Measurements from ENCODE around the gene M6PR.

The M6PR gene

GRCh38 chr12:8949342-8950220 lies at the start of gene M6PR:
TSS of gene M6PR (minus strand) at chr12:8949645. CDS start at chr12:8946404, 3,241 bp downstream.
- DNase-seq (ENCODE audit: low read depth, low spot score) = peak; percentile 72

GRCh38 chr12:8996682-8997405 lies 47.4 kb upstream of the M6PR start:
- DNase-seq (ENCODE audit: low read depth, low spot score) = peak; percentile 26
- H3K27ac ChIP-seq = no peak overlapping the region

More at GRCh38 chr12:8949342-8950220, at the start of gene M6PR:
- H3K27ac ChIP-seq = peak within 1 kb of the TSS; percentile 89

GRCh38 chr12:8995021-8995775 lies 45.8 kb upstream of the M6PR start:
- DNase-seq (ENCODE audit: low read depth, low spot score) = no peak
- H3K27ac ChIP-seq = no peak overlapping the region

- H3K27ac ChIP-seq = no peak overlapping the region
- DNase-seq (ENCODE audit: low read depth, low spot score) = no peak
These were observed 44.4 kb upstream of the M6PR start for GRCh38 chr12:8993827-8994226.

- H3K27ac ChIP-seq = no peak overlapping the region
- DNase-seq (ENCODE audit: low read depth, low spot score) = no peak
These were observed 42.2 kb upstream of the M6PR start for GRCh38 chr12:8991371-8992345.

GRCh38 chr12:8989413-8989812 lies 40.0 kb upstream of the M6PR start, which contains the start of gene KLRG1:
TSS of gene KLRG1 (plus strand) at chr12:8989546. CDS start at chr12:8989636, 90 bp downstream.
- DNase-seq (ENCODE audit: low read depth, low spot score) = no peak
- H3K27ac ChIP-seq = no peak within 1 kb of the TSS

- H3K27ac ChIP-seq = no peak overlapping the region
- no peak for DNase-seq (ENCODE audit: low read depth, low spot score)
These were observed 38.2 kb upstream of the M6PR start for GRCh38 chr12:8987685-8988084.

- no peak overlapping the region for H3K27ac ChIP-seq
- no peak for DNase-seq (ENCODE audit: low read depth, low spot score)
These were observed 37.7 kb upstream of the M6PR start for GRCh38 chr12:8987163-8987562.

GRCh38 chr12:8985213-8985754 lies 35.8 kb upstream of the M6PR start:
- no peak overlapping the region for H3K27ac ChIP-seq
- DNase-seq (ENCODE audit: low read depth, low spot score) = no peak

GRCh38 chr12:8980137-8980536 lies 30.7 kb upstream of the M6PR start:
- DNase-seq (ENCODE audit: low read depth, low spot score) = no peak
- no peak overlapping the region for H3K27ac ChIP-seq

GRCh38 chr12:8970432-8970831 lies 21.0 kb upstream of the M6PR start:
- no peak overlapping the region for H3K27ac ChIP-seq
- DNase-seq (ENCODE audit: low read depth, low spot score) = no peak

- no peak for DNase-seq (ENCODE audit: low read depth, low spot score)
- H3K27ac ChIP-seq = no peak overlapping the region
These were observed 20.5 kb upstream of the M6PR start for GRCh38 chr12:8969861-8970411.

- no peak for DNase-seq (ENCODE audit: low read depth, low spot score)
- H3K27ac ChIP-seq = no peak overlapping the region
These were observed 19.3 kb upstream of the M6PR start for GRCh38 chr12:8968761-8969160.

GRCh38 chr12:8960176-8960575 lies 10.7 kb upstream of the M6PR start:
- DNase-seq (ENCODE audit: low read depth, low spot score) = no peak
- no peak overlapping the region for H3K27ac ChIP-seq

- no peak for DNase-seq (ENCODE audit: low read depth, low spot score)
- H3K27ac ChIP-seq = no peak overlapping the region
These were observed 8.6 kb upstream of the M6PR start for GRCh38 chr12:8958066-8958465.

GRCh38 chr12:8957561-8957960 lies 8.1 kb upstream of the M6PR start:
- DNase-seq (ENCODE audit: low read depth, low spot score) = no peak
- H3K27ac ChIP-seq = no peak overlapping the region

GRCh38 chr12:8956772-8957171 lies 7.3 kb upstream of the M6PR start:
- no peak overlapping the region for H3K27ac ChIP-seq
- no peak for DNase-seq (ENCODE audit: low read depth, low spot score)

- no peak for DNase-seq (ENCODE audit: low read depth, low spot score)
- no peak overlapping the region for H3K27ac ChIP-seq
These were observed 6.6 kb upstream of the M6PR start for GRCh38 chr12:8956073-8956472.

Measured in epithelial cell of prostate (primary cell).